ENCODE data around the gene HHATL. TPM values are rescaled to one million over a fixed set of nuclear protein-coding genes. Genes with fewer than 3 reads are reported as not detected.

Gene HHATL
- total RNA-seq, result 1 to 10 TPM; 1.9 to 5.5 TPM

GRCh38 chr3:42702066-42702951 is at the start of gene HHATL:
Gene HHATL (minus strand): TSS chr3:42702798. CDS start chr3:42700826, 1,972 bp downstream.
- Histone ChIP-seq H3K27ac (no peak within 1 kb of the TSS), H3K27me3 (replicated peaks; ENCODE audit: insufficient read depth) (no peaks in the 10 kb centered on the region), H3K36me3 (no peaks in the 10 kb centered on the region), H3K4me3 (no peak within 1 kb of the TSS), H3K9me3 (no peaks in the 10 kb centered on the region), H3K4me1 (replicated peaks) (no peaks in the 10 kb centered on the region)
- TF ChIP-seq POLR2AphosphoS5 (IDR thresholded peaks at IDR 0.05), result no peak
- no peak for TF ChIP-seq CTCF (IDR thresholded peaks at IDR 0.05)
- no peak for TF ChIP-seq POLR2A (IDR thresholded peaks at IDR 0.05)
- 61% methylated on average over 19 of the region's 21 CpGs for WGBS
- no peak for DNase-seq (ENCODE audit: low spot score)
- intact Hi-C loops (cut with DNase I), result no loop called here

GRCh38 chr3:42751609-42752008 is 49.0 kb upstream of the HHATL start:
- peaks cover 5% of the 10 kb centered on the region for H3K4me1 ChIP-seq (replicated peaks)
- no peaks in the 10 kb centered on the region for H3K36me3 ChIP-seq
- H3K27ac ChIP-seq, result no peak overlapping the region
- no peak overlapping the region for H3K4me3 ChIP-seq
- no peaks in the 10 kb centered on the region for H3K9me3 ChIP-seq
- no peak for TF ChIP-seq POLR2AphosphoS5 (IDR thresholded peaks at IDR 0.05)
- TF ChIP-seq CTCF (IDR thresholded peaks at IDR 0.05), result no peak
- no peak for TF ChIP-seq POLR2A (IDR thresholded peaks at IDR 0.05)
- H3K27me3 ChIP-seq (replicated peaks; ENCODE audit: insufficient read depth), result no peaks in the 10 kb centered on the region
- WGBS, result 33% methylated on average over 8 of the region's 9 CpGs
- no peak for DNase-seq (ENCODE audit: low spot score)
- intact Hi-C loops (cut with DNase I), result no loop called here

GRCh38 chr3:42750834-42751233 is 48.2 kb upstream of the HHATL start:
- H3K4me3 ChIP-seq, result no peak overlapping the region
- peaks cover 12% of the 10 kb centered on the region for H3K4me1 ChIP-seq (replicated peaks)
- H3K36me3 ChIP-seq, result no peaks in the 10 kb centered on the region
- TF ChIP-seq POLR2AphosphoS5 (IDR thresholded peaks at IDR 0.05), result no peak
- no peak for TF ChIP-seq CTCF (IDR thresholded peaks at IDR 0.05)
- no peak for TF ChIP-seq POLR2A (IDR thresholded peaks at IDR 0.05)
- no peaks in the 10 kb centered on the region for H3K9me3 ChIP-seq
- intact Hi-C loops (cut with DNase I), result no loop called here
- no peaks in the 10 kb centered on the region for H3K27me3 ChIP-seq (replicated peaks; ENCODE audit: insufficient read depth)
- no peak overlapping the region for H3K27ac ChIP-seq
- WGBS, result 95% methylated on average over 7 of the region's 7 CpGs
- no peak for DNase-seq (ENCODE audit: low spot score)

GRCh38 chr3:42749753-42750231 is 47.2 kb upstream of the HHATL start:
- intact Hi-C loops (cut with DNase I), result loop anchor here (5.0 kb wide), 1 partner anchor 142 kb away; no protein-coding TSS in a partner anchor
- peak overlapping the region; percentile 1 to 2 for H3K27ac ChIP-seq
- no peak for DNase-seq (ENCODE audit: low spot score)
- TF ChIP-seq CTCF (IDR thresholded peaks at IDR 0.05) (peak in 2 of 4 experiments; percentile 28 to 32), POLR2A (IDR thresholded peaks at IDR 0.05) (no peak), POLR2AphosphoS5 (IDR thresholded peaks at IDR 0.05) (no peak)
- H3K4me1 ChIP-seq (replicated peaks), result peaks cover 14% of the 10 kb centered on the region
- WGBS, result 65% methylated on average over 10 of the region's 10 CpGs
- H3K9me3 ChIP-seq, result no peaks in the 10 kb centered on the region
- H3K4me3 ChIP-seq, result no peak overlapping the region
- H3K27me3 ChIP-seq (replicated peaks; ENCODE audit: insufficient read depth), result no peaks in the 10 kb centered on the region
- H3K36me3 ChIP-seq, result no peaks in the 10 kb centered on the region
